GM18526 (cell line): Measurements from ENCODE around the gene NCOA1.

ENCODE experiments used
- POLR2A ChIP-seq: IDR thresholded peaks from 3 replicates; pipeline ENCODE4 v1.6.1; 2011; ENCODE audit not compliant: insufficient read length; ENCODE audit errors: extremely low read depth

Gene NCOA1

DNA sequence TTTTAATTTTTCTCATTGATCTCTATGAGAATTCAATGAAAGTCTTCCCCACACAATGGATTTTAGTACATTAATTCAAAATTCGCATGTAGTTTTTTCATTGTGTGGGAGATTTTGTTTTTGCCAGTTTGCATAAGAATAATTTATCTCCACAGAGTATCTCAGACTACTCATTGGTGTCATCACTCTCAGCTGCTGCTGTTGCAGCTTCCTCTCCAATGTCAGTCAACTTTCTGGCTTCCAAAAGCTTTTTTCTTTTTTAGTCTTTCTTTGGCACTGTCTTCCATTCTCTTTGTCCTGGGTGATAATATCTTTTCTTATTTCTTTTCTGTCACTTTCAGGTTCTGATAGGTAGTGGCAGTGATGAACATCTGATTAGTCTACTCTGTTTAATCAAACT, 251.7 kb downstream of the NCOA1 start:
- no peak for TF ChIP-seq POLR2A

DNA sequence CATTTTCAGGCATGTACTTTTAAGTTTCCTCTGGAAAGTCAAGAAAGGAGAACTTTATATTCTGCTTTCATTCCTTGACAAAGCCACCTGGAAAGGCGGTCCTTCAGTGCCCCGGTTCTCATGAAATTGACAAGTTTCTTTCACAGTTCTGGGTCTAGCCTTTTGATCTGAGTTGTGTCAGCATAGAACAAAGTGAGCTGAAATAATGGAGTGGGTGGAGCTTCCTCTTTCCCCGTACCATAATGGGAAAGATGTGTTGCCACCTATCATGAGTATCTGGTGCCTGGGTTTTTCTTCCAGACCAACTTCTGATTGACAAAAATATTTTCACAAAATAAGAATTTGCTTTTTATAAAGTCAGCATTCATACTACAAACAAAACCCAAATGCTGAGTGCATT, 252.9 kb downstream of the NCOA1 start:
- TF ChIP-seq POLR2A: no peak

- TF ChIP-seq POLR2A: no peak
Observed at GRCh38 chr2:24744356-24744755, 253.3 kb downstream of the NCOA1 start.

- TF ChIP-seq POLR2A: no peak
Observed at GRCh38 chr2:24745825-24746224, 254.8 kb downstream of the NCOA1 start.

- no peak for TF ChIP-seq POLR2A
Observed at GRCh38 chr2:24747299-24747698, 256.2 kb downstream of the NCOA1 start.

GRCh38 chr2:24749069-24749691, 258.1 kb downstream of the NCOA1 start:
- no peak for TF ChIP-seq POLR2A

DNA sequence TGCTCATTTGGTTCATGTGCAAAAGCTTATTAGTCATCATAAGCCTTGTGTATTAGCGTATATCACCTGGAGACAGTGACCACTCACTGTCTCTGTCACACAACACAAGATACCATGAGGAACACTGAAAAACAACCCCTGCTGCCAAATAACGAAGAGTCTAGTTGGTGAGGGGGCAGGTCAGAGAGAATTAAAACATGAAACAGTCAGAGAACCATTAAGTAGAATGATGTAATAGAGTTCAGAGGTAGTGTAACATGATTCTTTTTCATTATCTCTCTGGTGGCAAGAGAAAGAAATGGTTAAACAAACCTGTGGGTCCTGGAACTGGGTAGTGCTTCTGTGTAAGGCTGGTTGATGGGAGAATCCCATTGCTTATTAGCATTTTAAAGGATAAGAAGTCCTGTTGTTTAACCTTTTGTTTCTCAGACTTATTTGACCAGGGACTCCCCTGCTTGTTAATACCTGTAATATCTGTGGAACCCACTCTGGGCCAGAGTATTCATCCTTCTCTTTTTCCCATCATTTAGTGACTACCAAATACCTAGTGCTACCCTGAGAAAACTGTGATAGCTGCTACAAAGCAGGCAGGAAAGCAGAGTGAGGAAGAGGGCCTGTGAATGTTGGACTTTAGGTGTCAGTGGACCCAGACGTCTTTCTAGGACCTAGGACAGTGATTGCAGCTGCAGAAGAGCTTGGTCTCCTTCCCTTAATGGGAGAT, 264.1 kb downstream of the NCOA1 start:
- no peak for TF ChIP-seq POLR2A

DNA sequence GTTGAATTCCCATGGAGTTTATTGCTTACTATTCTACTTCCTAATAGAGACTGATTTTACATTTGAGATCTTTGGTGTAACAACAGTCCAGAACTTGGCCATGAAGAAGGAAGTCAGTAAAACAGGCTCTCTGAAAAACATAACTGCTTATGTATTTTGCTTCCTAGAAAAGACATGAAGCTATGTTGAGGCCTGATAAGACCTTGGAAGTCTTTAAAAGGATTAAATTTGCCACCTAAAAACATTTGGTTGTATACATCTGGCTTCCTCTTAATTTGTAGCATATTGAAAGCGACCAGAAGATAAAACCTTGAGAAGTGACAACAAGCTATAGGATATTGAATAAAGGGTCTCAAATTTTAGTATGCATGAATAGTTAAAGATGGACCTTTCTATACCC, 265.7 kb downstream of the NCOA1 start:
- no peak for TF ChIP-seq POLR2A

DNA sequence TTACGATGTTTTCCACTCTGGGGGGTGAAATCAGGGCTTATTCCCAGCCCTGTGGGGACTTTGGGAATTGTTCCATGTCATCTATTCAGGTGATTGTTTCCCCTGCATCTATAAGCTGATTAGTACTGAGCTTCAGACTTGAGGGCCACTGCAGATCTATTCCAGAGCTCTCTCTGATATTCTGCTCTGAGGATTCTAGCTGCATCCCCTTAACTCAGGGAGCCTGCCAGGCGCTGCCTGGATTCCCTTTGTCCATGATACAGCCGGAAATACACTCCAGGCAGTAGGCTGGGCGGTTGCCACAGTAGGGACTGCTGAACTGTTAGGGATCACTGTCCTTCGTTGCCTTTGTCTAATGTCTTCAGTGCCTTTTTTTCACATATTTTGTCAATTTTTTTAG, 270.8 kb downstream of the NCOA1 start:
- TF ChIP-seq POLR2A: no peak

DNA sequence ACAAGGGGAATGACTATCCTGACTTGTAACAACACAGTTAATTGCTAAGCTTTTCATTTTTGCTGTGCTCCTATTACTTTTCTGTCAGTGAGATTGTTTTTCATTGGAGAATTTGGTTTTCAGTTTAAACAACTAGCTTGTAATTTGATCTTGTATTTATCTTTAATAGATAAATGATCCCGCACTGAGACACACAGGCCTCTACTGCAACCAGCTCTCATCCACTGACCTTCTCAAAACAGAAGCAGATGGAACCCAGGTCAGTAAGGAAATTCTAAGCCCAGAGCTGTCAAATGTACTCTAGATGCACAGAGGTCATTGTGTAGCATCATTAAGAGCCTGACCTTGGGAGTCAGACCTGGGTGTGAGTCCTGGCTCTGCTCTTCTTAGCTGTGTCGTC, 271.5 kb downstream of the NCOA1 start:
- TF ChIP-seq POLR2A: no peak

DNA sequence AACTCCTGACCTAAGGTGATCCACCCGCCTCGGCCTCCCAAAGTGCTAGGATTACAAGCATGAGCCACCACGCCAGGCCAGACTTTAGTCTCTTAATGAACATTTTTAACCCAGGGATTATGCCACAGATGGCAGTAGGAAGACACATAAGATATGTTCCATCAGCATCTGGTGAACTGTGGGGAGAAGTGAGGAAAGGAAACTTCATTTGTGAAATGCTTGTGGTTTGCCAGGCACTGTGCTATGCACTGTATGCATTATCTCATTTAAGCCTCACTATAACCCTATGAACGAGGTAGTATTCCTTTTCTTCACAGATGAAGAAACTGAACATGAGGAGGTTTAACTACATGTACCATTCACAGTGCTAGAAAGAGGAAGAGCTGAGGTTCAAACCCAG, 272.8 kb downstream of the NCOA1 start:
- TF ChIP-seq POLR2A: no peak

DNA sequence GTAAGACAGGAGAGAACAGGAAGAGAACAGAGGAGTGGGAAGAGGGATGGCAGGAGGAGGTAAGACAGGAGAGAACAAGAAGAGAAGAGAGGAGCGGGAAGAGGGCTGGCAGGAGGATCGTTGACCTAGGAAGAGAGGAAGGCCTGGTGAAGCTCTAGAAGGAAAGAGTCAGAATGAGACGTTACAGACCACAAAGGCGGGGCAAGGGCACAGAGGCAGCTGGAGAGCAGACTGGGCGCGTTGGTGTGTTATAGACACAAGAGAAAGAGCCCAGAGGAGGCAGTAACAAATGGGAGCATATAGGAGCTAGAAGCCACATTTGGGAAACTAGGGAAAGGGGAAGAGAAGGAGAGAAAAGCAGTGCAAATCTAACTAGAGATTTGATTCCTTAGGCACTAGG, 275.6 kb downstream of the NCOA1 start:
- TF ChIP-seq POLR2A: no peak

- no peak for TF ChIP-seq POLR2A
Observed at GRCh38 chr2:24768013-24768412, 277.0 kb downstream of the NCOA1 start.

- TF ChIP-seq POLR2A: no peak
Observed at GRCh38 chr2:24768601-24769000, 277.5 kb downstream of the NCOA1 start.

- no peak for TF ChIP-seq POLR2A
Observed at GRCh38 chr2:24771061-24771460, 280.0 kb downstream of the NCOA1 start.

DNA sequence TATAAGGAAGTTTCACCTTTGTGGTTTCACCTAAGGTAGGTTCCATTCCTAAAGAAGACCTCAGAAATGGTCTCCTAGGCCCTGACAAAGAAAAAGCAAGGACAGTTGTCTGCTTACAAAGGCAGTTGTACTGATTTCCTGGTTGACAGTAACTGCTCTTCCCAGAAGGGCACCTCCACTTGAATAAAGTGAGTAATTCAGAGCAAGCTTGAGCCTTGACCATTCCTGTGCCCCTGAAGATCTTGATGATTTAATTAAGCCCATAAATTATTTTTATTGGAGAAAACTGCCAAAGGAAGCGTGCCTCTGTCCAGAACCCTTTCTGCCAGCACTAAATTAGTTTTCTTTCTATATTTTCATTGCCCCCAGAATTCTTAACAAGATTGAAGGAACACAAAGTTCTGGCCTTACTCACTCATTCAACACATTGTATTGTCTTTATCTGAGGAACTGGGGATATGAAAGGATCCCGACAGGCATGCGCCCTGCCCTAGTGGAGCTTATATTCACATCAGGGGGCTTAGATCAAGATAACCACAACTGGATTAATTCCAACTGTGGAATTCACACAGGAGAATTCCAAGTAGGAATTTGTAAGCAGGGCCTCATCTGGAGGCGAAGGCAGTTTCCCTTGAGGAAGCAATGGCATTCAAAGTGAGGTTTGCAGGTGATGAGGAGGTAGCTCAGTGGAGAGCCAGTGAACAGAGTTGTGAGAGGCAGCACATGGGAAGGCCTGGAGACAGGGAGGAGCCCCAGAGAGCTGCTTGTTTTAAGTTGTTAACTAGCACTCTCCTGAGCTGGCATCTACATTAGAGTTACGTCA, 280.9 kb downstream of the NCOA1 start:
- TF ChIP-seq POLR2A: no peak

DNA sequence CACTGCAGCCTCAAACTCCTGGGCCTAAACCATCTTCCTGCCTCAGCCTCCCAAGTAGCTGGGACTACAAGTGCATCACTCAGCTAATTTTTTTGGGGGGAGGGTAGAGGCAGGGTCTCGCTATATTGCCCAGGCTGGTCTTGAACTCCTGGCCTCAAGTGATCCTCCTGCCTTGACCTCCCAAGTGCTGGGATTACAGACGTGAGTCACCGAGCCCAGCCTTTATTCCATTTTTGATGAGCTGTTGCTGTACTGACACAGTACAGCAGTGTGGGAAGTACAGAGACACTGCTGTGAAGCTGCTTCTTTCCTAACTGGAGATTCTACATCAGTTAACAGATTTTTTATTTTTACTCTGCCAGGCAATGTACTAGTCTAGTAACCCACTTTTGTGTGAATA, 283.3 kb downstream of the NCOA1 start:
- TF ChIP-seq POLR2A: no peak

DNA sequence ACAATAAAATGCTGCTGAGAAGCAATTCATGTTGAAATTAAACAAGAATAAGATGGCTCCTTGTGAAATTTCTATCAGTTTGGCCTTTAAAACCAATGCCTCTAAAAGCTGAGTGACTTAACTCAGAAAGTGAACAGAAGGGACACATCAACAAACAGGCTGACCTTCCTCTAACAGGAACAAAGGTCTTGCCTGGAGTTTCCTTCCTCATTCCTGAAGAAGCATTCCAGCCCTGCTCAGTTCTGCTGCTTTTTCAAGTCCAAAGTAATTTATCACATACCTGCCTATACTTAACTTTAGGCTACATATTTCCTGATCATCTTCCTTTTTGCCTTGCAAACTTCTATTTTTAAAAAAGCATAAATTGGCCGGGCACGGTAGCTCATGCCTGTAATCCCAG, 288.1 kb downstream of the NCOA1 start:
- no peak for TF ChIP-seq POLR2A
